GM23338 (cell line): ENCODE data around the gene PPP6R2.

Source experiments
- CREB1 ChIP-seq: fragments of 250-450 bp; sonication (Bioruptor Pico); IDR thresholded peaks from 2 replicates; pipeline ENCODE4 v1.5.0; 2020; ENCODE audit warnings: low read depth, mild to moderate bottlenecking, moderate library complexity
- EZH2 ChIP-seq: fragments of 200-600 bp; sonication (generic); IDR thresholded peaks from one replicate; pipeline ENCODE4 v1.8.0; 2017; ENCODE audit warnings: antibody characterized with exemption, mild to moderate bottlenecking, low read depth; ENCODE audit not compliant: unreplicated experiment
- EZH2phosphoT487 ChIP-seq: fragments of 200-600 bp; sonication (generic); IDR thresholded peaks from one replicate; pipeline ENCODE4 v1.8.1; 2018; ENCODE audit warnings: antibody characterized with exemption; ENCODE audit not compliant: unreplicated experiment
- JUNB ChIP-seq: IDR thresholded peaks from one replicate; pipeline ENCODE4 v1.6.1; 2016; ENCODE audit warnings: antibody characterized with exemption; ENCODE audit not compliant: unreplicated experiment
- NANOG ChIP-seq: IDR thresholded peaks from 2 replicates; pipeline ENCODE4 v1.6.1; 2016; ENCODE audit warnings: antibody characterized with exemption, borderline replicate concordance
- POLR2AphosphoS5 ChIP-seq: IDR thresholded peaks from 2 replicates; pipeline ENCODE4 v1.6.1; 2016; ENCODE audit warnings: antibody characterized with exemption, low read depth
- ZNF331 ChIP-seq: fragments of 250-450 bp; sonication (Bioruptor Pico); IDR thresholded peaks from 2 replicates; pipeline ENCODE4 v1.5.0; 2020; ENCODE audit warnings: low read depth, mild to moderate bottlenecking, moderate library complexity
- TF ChIP-seq, protein P1 (sequence below), 2 experiments: fragments of 200-600 bp in 1 of 2; sonication (generic) in 1 of 2; conservative IDR thresholded peaks; 2 replicates each; pipeline versions ENCODE4 v1.5.1 to v1.6.1; 2016 to 2017; ENCODE audit warnings: antibody characterized with exemption in 2 of 2, low read depth in 2 of 2, mild to moderate bottlenecking in 2 of 2, moderate library complexity in 1 of 2
- TF ChIP-seq, protein P2 (sequence below): IDR thresholded peaks from one replicate; pipeline ENCODE4 v1.6.1; 2018; ENCODE audit warnings: antibody characterized with exemption; ENCODE audit not compliant: unreplicated experiment
- TF ChIP-seq, protein P3 (sequence below): fragments of 250-450 bp; sonication (Bioruptor Pico); IDR thresholded peaks from 2 replicates; pipeline ENCODE4 v1.5.0; 2020; ENCODE audit warnings: mild to moderate bottlenecking, moderate library complexity

GRCh38 chr22:50445880-50446707 is 103.0 kb downstream of the PPP6R2 start:
- TF ChIP-seq, protein P1, sequence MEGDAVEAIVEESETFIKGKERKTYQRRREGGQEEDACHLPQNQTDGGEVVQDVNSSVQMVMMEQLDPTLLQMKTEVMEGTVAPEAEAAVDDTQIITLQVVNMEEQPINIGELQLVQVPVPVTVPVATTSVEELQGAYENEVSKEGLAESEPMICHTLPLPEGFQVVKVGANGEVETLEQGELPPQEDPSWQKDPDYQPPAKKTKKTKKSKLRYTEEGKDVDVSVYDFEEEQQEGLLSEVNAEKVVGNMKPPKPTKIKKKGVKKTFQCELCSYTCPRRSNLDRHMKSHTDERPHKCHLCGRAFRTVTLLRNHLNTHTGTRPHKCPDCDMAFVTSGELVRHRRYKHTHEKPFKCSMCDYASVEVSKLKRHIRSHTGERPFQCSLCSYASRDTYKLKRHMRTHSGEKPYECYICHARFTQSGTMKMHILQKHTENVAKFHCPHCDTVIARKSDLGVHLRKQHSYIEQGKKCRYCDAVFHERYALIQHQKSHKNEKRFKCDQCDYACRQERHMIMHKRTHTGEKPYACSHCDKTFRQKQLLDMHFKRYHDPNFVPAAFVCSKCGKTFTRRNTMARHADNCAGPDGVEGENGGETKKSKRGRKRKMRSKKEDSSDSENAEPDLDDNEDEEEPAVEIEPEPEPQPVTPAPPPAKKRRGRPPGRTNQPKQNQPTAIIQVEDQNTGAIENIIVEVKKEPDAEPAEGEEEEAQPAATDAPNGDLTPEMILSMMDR (conservative IDR thresholded peaks at IDR 0.05; ENCODE audit: low read depth in 2 of 2), result no peak
- TF ChIP-seq, protein P2, sequence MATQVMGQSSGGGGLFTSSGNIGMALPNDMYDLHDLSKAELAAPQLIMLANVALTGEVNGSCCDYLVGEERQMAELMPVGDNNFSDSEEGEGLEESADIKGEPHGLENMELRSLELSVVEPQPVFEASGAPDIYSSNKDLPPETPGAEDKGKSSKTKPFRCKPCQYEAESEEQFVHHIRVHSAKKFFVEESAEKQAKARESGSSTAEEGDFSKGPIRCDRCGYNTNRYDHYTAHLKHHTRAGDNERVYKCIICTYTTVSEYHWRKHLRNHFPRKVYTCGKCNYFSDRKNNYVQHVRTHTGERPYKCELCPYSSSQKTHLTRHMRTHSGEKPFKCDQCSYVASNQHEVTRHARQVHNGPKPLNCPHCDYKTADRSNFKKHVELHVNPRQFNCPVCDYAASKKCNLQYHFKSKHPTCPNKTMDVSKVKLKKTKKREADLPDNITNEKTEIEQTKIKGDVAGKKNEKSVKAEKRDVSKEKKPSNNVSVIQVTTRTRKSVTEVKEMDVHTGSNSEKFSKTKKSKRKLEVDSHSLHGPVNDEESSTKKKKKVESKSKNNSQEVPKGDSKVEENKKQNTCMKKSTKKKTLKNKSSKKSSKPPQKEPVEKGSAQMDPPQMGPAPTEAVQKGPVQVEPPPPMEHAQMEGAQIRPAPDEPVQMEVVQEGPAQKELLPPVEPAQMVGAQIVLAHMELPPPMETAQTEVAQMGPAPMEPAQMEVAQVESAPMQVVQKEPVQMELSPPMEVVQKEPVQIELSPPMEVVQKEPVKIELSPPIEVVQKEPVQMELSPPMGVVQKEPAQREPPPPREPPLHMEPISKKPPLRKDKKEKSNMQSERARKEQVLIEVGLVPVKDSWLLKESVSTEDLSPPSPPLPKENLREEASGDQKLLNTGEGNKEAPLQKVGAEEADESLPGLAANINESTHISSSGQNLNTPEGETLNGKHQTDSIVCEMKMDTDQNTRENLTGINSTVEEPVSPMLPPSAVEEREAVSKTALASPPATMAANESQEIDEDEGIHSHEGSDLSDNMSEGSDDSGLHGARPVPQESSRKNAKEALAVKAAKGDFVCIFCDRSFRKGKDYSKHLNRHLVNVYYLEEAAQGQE, result no peak
- TF ChIP-seq POLR2AphosphoS5 (0 out of 2 replicates have a peak, but pooled peaks have one; percentile 11), EZH2phosphoT487 (no peak), ZNF331 (CRISPR knock-in tag) (no peak), JUNB (no peak), EZH2 (no peak), NANOG (no peak), CREB1 (no peak)
- TF ChIP-seq, protein P3, sequence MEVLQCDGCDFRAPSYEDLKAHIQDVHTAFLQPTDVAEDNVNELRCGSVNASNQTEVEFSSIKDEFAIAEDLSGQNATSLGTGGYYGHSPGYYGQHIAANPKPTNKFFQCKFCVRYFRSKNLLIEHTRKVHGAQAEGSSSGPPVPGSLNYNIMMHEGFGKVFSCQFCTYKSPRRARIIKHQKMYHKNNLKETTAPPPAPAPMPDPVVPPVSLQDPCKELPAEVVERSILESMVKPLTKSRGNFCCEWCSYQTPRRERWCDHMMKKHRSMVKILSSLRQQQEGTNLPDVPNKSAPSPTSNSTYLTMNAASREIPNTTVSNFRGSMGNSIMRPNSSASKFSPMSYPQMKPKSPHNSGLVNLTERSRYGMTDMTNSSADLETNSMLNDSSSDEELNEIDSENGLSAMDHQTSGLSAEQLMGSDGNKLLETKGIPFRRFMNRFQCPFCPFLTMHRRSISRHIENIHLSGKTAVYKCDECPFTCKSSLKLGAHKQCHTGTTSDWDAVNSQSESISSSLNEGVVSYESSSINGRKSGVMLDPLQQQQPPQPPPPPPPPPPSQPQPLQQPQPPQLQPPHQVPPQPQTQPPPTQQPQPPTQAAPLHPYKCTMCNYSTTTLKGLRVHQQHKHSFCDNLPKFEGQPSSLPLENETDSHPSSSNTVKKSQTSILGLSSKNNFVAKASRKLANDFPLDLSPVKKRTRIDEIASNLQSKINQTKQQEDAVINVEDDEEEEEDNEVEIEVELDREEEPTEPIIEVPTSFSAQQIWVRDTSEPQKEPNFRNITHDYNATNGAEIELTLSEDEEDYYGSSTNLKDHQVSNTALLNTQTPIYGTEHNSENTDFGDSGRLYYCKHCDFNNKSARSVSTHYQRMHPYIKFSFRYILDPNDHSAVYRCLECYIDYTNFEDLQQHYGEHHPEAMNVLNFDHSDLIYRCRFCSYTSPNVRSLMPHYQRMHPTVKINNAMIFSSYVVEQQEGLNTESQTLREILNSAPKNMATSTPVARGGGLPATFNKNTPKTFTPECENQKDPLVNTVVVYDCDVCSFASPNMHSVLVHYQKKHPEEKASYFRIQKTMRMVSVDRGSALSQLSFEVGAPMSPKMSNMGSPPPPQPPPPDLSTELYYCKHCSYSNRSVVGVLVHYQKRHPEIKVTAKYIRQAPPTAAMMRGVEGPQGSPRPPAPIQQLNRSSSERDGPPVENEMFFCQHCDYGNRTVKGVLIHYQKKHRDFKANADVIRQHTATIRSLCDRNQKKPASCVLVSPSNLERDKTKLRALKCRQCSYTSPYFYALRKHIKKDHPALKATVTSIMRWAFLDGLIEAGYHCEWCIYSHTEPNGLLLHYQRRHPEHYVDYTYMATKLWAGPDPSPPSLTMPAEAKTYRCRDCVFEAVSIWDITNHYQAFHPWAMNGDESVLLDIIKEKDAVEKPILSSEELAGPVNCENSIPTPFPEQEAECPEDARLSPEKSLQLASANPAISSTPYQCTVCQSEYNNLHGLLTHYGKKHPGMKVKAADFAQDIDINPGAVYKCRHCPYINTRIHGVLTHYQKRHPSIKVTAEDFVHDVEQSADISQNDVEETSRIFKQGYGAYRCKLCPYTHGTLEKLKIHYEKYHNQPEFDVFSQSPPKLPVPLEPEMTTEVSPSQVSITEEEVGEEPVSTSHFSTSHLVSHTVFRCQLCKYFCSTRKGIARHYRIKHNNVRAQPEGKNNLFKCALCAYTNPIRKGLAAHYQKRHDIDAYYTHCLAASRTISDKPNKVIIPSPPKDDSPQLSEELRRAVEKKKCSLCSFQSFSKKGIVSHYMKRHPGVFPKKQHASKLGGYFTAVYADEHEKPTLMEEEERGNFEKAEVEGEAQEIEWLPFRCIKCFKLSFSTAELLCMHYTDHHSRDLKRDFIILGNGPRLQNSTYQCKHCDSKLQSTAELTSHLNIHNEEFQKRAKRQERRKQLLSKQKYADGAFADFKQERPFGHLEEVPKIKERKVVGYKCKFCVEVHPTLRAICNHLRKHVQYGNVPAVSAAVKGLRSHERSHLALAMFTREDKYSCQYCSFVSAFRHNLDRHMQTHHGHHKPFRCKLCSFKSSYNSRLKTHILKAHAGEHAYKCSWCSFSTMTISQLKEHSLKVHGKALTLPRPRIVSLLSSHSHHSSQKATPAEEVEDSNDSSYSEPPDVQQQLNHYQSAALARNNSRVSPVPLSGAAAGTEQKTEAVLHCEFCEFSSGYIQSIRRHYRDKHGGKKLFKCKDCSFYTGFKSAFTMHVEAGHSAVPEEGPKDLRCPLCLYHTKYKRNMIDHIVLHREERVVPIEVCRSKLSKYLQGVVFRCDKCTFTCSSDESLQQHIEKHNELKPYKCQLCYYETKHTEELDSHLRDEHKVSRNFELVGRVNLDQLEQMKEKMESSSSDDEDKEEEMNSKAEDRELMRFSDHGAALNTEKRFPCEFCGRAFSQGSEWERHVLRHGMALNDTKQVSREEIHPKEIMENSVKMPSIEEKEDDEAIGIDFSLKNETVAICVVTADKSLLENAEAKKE, result no peak
